NCI-H82 (cell line): Measurements from ENCODE around the gene PPP1R3G.
"Not testable (repeated sequence)": the region's sequence is repeated elsewhere in the genome, so short reads cannot be mapped to it uniquely, and the experiment has no call there.

Experiments used
- DNase-seq: peaks from one replicate; lab custom pipeline; 2025; lab: John Stamatoyannopoulos, UW

Gene PPP1R3G

GRCh38 chr6:5084781-5085647 lies at the start of gene PPP1R3G:
PPP1R3G (plus strand) TSS chr6:5085341; CDS start chr6:5085486, 145 bp downstream.
- peak; percentile 18 for DNase-seq

DNA sequence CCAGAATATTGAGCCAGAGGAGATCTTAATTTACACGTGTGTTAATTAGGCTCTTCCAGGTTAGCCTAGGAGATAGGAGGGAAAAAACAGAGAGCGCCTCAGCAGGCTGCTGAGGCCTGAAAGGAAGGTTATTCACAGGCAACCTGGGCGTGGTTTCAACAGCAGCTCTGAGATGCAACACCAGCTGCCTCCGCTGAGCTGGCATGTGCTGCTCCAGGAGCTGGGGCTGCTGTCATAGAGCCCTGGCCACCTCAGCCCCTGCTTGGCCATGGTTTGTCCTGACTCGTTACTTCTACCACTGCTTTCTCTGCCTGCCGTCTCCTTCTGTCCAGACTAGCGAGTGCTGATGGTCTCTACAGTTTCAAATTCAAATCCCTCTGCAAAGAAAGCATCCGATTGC lies 48.9 kb upstream of the PPP1R3G start:
- DNase-seq = peak; percentile 82

- DNase-seq = no peak
Measured at GRCh38 chr6:5041955-5042354, 43.2 kb upstream of the PPP1R3G start.

- DNase-seq = no peak
Measured at GRCh38 chr6:5042436-5042835, 42.7 kb upstream of the PPP1R3G start.

- no peak for DNase-seq
Measured at GRCh38 chr6:5044866-5045265, 40.3 kb upstream of the PPP1R3G start.

DNA sequence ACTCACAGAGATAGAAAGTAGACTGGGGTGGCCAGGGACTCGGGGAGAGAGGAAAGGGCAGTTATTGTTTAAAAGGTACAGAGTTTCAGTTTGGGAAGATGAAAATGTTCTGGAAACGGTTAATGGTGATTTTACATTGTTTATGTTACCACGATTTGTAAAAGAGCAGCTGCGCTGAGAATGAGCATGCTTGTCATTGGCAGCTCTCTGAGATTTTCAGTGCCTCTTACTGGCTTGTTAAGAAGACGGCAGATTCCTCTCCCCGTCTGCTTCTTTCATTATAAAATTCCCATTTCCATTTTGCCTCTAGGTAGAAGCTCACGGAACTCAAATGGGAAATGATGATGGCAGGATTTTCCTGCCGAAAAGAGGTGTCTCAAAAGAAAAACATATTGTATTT lies 39.7 kb upstream of the PPP1R3G start:
- DNase-seq = no peak

- no peak for DNase-seq
Measured at GRCh38 chr6:5046430-5046829, 38.7 kb upstream of the PPP1R3G start.

DNA sequence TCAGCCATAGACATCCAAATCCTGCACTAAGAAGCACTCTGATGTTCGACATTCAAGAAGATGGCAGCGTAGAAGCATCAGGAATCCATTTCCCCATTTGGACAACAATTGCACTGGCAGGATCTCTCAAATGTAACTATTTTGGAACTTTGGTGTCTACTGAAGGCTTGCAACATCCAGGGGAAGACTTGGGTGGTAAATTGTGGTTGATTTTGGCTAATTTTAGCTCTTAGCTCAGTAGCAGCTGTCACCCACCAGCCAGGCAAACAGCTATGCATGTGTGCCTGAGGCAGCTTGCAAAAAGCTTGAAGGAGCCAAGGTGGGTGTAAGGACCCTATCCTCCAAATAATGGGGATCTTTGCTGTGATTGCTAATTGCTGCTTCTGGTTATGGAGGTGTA lies 35.1 kb upstream of the PPP1R3G start:
- DNase-seq = no peak

DNA sequence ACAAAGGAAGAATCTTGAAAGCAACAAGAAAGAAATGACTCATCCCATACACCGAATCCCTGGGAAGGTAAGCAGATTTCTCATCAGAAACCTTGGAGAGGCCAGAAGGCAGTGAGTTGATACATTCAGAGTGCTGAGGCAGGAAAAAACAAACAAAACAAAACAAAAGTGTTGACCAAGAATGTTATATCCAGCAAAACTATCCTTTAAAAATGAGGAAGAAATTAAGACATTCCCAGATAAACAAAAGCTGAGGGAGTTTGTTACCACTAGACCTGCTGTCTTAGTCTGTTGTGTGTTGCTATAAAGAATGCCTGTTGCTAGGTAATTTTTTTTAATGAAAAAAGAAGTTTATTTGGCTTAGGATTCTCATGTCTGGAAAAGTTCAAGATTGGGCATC lies 33.7 kb upstream of the PPP1R3G start:
- no peak for DNase-seq

DNA sequence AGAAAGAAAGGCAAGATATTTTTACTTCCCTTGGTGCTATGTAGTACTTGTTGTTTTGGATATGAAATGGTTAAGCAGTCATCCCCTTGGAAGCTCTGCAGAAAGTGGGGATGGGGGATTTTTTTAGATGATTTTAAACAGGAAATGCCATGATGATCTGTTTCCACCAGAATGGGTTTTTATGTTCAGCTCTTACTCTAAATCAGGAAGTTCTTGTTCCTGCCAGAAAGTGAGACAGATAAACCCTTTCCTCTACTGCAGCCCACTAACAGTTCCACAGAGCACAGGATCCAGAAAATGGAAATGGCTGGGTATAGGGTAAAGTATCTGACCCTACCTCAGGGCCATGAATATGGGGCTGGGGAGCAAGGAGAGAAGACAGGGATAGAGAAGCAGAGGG lies 32.1 kb upstream of the PPP1R3G start:
- DNase-seq = no peak

DNA sequence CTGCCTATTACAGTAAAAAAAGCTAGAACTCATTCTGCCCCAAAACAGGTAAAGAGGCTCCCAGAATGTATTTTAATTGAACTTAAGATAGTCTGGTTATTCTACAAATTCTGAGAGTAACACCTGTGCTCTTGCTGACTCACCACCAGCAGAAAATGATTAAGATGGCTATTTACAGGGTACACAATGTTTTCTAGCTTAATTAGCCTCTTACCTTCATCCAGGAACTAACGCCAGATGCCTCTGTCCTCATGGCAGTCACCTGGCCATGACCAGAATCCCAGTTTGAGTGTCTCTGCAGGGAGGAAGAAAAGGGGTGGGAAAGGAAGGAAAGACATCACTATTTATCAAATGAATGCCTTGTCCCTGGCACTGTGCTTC lies 31.3 kb upstream of the PPP1R3G start:
- DNase-seq = no peak

- DNase-seq = no peak
Measured at GRCh38 chr6:5054245-5054873, 30.8 kb upstream of the PPP1R3G start.

- DNase-seq = no peak
Measured at GRCh38 chr6:5055118-5055517, 30.0 kb upstream of the PPP1R3G start.

GRCh38 chr6:5058254-5058653 lies 26.9 kb upstream of the PPP1R3G start:
- no peak for DNase-seq

DNA sequence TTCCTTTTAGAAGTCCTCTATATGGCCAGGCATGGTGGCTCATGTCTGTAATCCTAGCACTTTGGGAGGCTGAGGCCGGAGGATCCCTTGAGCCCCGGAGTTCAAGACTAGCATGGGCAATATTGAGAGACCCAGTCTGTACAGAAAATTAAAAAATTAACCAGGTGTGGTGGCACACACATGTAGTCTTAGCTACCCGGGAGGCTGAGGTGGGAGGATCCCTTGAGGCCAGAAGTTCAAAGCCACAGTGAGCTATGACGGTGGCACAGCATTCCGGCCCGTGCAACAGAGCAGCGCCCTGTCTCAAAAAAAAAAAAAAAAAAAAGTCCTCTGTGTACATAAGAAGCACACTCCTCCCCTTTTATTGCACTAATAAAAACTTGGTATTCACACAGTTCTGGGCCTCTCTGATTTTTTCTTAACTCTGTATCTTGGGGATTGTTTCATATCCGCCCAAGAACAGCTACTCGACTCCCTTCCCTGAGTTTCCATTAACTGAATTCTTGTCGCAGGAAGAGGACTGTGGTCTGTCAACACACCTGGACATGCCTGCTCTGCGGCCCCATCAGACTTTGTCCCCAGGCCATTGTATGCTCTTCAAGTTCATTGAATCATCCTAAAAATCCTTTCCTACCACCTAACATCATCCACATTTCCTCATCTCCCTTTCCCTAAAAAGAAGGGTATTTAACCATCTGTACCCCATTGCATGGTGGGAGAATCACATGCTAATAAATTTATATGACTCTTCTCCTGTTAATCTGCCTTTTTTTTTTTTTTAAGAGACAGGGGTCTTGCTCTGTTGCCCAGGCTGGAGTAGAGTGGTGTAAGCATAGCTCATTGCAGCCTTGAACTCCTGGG lies 25.9 kb upstream of the PPP1R3G start:
- DNase-seq = no peak

GRCh38 chr6:5060439-5060838 lies 24.7 kb upstream of the PPP1R3G start:
- DNase-seq = not testable (repeated sequence)

DNA sequence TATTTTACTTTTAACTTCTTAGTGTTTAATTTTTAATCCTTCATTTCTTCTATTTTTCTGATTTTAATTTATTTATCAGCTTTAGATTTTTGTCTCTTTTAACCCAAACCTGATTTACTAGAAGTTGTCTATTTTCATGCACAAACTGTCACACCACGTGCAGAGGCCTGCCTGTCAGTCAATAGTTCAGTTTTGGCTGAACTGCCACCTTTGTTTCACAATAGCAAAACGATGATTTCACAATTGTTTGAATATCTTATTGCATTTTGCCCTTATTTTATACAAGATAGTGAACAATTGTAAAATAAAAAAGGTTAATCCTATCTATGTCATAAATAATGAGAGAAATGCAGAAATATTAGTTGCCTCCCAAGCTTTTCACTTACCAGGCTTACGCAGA lies 24.0 kb upstream of the PPP1R3G start:
- DNase-seq = no peak

DNA sequence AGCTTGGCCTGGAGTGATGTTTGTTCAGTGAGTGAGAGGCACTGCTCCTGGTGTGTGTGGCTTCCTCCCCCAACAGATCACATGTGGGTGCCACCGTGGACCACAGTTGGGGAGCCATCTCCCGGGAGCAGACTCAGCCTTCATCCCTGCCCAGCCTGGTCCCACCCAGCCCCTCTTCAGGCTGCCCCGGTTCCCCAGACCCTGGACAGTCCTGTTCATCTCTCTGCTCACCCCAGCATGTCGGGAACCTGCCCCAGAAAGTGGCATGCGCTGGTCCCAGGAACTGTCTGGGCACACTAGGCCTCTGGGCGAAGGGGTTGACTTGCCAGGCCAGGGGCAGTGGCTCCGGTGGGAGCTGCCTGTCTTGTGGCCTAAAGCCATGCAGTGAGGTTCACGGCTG lies 21.5 kb upstream of the PPP1R3G start:
- DNase-seq = no peak

DNA sequence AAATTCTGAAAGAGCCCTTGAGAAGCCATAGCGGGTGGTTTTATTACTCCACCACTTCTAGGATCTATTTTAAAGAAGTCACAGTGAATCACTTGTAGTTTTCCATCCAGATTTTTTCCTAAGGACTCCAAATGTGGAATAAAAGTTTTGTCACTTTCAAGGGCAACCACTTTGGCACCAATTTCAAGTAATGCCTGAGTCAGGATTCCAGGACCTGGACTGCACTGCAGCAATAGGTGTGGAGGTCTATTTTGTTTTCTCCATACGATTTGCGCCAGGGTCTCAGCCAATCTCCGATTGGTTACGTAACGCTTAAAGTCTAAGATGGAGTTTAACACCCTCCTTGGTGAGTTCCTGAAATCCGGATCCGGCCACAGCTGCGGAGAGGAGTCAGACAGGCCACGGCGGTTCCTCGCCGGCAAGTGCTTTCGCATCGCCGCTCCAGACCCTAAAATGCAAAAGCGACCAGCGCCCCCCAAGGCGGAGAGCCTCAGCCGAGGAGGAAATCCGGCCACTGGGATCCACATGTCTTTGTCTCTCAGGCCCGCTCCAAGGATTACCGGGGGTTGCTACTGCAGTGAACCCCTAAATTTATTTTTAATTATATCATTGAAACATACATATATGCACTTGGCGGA lies 18.6 kb upstream of the PPP1R3G start:
- no peak for DNase-seq

DNA sequence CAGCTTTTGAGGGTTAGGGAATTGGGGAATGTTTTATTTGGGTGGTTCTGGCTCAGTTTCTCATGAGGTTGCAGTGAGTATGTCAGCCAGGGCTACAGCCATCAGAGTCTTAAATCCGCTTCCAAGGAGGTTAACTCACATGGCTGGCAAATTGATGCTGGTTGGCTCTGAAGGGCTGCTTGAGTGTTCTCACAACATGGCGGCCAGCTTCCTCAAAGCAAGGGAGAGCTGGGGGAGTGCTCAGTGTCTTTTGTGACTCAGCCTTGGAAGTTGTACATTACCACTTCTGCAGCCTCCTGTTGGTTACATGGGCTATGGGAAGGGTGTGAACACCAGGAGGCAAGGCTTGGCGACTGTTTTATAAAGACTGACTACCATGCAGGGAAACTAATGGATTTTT lies 17.8 kb upstream of the PPP1R3G start:
- no peak for DNase-seq

DNA sequence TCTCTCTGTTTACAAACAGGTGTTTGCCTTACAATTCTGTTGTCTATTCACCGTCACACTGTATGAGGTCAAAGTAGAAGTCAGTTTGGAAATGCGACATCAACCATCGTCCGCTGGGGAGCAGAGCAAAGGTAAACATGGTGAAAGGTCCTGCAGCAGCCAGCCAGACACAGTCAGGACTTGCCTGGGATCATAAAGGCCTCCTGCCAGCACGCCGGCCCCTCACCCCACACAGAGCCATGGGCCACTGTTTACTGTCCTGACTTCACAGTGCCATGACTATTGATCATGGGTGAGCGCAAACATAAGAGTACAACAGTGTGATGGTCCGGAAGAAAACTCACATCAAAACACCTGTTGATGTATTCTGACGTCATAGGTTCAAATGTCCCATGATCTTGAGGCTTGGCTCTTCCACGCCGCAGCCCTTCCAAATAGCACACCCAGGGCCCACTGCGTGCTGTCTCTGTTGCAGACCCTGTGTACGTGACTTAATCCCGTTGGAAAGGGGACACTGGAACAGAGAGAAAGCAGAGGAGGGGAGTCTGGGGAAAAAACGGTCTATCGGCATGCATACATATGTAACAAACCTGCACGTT lies 16.9 kb upstream of the PPP1R3G start:
- no peak for DNase-seq

DNA sequence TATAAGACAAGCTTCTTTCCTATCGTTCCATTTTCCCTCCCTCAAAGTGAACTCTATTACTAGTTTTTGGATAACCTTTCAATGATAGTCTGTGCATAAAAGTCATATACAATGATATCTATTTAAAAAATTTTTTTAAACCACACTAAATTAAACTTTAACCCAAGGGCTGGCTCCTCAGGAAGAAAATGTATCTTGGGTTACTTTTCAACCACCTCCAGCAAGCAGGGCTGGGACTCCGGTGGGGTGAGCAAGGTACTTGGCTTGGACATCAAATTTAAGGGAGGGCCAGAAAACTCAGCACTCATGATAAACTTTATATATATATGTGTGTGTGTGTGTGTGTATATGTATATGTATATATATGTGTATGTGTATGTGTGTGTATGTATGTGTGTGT lies 13.9 kb upstream of the PPP1R3G start:
- DNase-seq = no peak
